Measurements from ENCODE around the gene ZNF346.
"Not testable (repeated sequence)": the region's sequence is repeated elsewhere in the genome, so short reads cannot be mapped to it uniquely, and the experiment has no call there.

The ZNF346 gene

GRCh38 chr5:177008716-177009115 is 13.8 kb upstream of the ZNF346 start:
- DNase-seq (ENCODE audit: low read depth), result no peak

GRCh38 chr5:177010153-177010552 is 12.3 kb upstream of the ZNF346 start:
- no peak for DNase-seq (ENCODE audit: low read depth)

GRCh38 chr5:177015156-177015555 is 7.3 kb upstream of the ZNF346 start:
- no peak for DNase-seq (ENCODE audit: low read depth)

DNA sequence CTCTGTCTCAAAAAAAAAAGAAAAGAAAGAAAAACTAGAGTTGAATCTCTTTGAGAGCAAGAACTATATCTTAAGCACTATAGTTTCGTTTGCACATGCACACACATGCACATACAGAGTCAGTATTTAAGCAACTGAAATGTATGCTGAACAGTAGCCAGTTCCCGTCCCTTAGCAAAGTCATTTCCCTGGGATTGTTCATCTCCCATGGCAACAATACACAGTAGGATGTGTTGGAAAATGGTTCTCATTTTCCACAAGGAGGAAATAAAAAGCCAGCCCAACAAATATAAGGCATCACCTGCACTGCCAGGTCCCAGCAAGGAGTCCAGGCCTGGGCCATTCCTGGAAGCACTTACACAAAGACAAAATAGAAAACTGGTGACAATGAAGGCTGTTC is 4.2 kb upstream of the ZNF346 start:
- no peak for DNase-seq (ENCODE audit: low read depth)

- DNase-seq (ENCODE audit: low read depth), result no peak
Measured at GRCh38 chr5:177020033-177020432, 2.5 kb upstream of the ZNF346 start.

- DNase-seq (ENCODE audit: low read depth), result no peak
Measured at GRCh38 chr5:177023303-177023664, 788 bp downstream of the ZNF346 start.

DNA sequence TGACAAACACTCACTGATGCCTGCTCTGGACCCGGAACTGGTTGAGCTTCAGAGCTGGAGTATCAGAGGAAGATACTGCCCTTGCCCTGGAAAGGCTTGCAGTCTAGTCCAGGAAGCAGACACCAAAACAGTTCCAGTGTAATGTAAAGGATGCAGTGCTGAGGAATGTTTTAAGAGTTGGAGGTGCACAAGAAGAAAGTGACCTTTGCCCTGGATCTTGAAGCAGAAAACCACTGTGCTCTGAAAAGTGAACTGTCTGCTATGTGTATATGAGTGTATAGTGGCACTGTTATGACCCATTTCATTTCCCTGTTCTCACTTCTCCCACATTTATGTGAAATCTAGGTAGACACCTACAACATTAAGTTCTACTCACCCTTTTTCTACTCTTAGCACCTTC is 2.1 kb downstream of the ZNF346 start:
- DNase-seq (ENCODE audit: low read depth), result no peak

GRCh38 chr5:177025101-177025601 is 2.7 kb downstream of the ZNF346 start:
- DNase-seq (ENCODE audit: low read depth), result no peak

DNA sequence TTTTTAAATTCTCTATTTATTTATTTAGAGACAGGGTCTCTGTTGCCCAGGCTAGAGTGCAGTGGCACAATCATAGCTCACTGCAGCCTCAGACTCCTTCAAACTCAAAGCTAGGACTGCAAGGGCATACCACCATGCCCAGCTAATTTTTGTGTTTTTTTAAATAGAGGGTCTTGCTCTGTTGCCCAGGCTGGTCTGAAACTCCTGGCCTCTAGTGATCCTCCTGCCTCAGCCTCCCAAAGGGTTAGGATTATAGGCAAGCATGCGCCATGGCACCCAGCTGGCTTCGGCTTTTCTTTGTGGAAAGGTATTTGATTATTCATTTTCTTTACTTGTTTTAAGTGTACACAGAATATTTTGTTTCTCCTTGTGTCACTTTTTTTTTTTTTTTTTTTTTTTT is 5.2 kb downstream of the ZNF346 start:
- DNase-seq (ENCODE audit: low read depth), result no peak

- DNase-seq (ENCODE audit: low read depth), result no peak
Measured at GRCh38 chr5:177029498-177029897, 7.0 kb downstream of the ZNF346 start.

- DNase-seq (ENCODE audit: low read depth), result no peak
Measured at GRCh38 chr5:177035976-177036375, 13.5 kb downstream of the ZNF346 start.

DNA sequence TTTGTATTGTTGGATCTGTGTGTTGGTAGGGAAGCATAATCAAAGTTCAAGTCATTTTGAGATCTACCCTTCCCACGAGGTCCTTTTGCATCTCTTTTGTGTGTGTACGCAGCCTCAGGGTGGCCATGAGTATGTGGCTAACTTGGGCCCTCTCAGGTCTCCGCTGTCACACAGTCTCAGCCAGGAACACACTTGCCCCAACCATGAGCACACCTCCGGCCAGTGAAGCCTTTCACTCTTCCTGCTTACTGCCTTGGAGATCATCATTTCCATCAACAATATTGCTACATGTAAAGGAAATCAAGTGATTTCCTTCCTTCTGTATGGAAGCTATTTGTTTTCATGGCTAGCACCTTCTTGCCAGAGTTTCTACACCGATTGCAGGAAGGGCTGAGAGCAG is 13.9 kb downstream of the ZNF346 start:
- DNase-seq (ENCODE audit: low read depth), result no peak

DNA sequence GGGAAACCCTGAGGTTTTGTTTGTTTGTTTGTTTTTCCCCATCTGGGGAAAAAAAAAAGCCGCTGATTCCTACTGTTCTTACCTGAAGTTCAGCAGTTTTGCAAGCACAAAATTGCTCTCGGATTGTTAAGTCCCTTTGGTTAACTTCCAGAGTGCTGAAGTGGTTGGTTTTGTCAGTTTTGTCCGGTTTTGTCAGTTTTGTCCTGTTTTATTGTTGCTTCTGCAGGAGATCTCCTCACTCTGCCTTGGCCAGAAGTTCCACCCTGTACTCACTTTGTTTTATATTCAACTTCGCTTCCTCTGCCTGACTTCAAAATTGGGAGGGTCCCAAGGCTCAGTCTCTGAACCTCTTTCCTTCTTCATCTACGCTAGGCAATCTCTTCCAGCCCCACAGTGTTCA is 14.4 kb downstream of the ZNF346 start:
- DNase-seq (ENCODE audit: low read depth), result no peak

DNA sequence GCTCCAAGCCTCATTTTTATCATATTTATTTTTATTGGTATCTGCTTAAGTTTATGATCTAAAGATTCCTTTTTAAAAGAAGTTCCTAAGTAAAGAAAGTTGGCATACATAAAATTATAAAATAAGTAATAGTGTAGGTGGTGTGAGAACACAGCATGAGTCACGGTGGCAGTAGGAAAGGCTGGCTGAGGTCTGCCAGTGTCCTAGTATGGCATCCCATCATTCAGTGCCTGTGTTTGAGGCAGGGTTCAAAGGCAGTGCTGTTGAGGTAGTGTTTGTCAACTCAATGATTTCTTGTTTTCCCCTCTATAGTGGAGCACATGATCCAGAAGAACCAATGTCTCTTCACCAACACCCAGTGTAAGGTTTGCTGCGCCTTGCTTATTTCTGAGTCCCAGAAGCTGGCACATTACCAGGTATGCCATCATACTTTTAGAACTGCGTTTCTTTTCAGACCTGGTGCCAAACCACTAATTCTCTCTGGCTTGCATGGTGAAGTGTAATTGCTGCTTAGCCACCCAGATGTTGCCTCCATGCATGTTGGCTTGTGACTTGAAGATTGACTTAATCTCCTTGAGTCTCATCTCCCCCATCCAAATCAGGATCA is 18.4 kb downstream of the ZNF346 start:
- no peak for DNase-seq (ENCODE audit: low read depth)

DNA sequence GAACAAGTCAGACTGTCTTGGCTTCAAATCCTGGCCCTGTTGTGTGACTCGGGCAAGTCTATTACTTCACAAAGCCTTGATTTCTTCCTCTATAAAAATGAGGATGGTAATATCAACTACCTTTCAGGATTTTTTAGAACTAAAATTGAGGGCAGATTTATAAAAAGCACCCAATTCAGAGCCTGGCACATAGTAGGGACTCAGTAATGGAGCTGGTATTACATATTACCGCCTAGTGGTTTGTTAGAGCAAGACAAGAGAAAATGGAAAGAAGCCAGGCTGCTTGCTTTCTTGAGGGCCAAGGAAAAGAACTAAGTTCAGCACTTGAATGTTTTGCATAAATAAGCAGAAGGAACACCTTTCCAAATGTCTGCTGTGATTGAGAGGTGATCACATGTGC is 19.4 kb downstream of the ZNF346 start:
- DNase-seq (ENCODE audit: low read depth), result no peak

DNA sequence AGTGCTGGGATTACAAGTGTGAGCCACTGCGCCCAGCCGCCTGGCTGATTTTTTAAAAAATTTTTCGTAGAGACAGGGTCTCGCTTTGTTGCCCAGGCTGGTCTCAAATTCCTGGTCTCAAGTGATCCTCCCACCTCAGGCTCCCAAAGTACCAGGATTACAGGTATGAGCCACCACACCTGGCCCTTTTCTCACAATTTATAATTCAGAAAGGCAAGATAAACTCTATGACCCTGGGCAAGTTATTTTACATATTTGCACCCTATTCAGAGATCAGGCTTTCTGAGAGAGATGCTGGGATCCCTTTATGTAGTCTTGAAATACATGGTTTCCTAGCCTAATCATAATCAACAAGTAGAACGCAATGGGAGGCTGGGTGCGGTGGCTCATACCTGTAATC is 20.6 kb downstream of the ZNF346 start:
- DNase-seq (ENCODE audit: low read depth), result no peak

DNA sequence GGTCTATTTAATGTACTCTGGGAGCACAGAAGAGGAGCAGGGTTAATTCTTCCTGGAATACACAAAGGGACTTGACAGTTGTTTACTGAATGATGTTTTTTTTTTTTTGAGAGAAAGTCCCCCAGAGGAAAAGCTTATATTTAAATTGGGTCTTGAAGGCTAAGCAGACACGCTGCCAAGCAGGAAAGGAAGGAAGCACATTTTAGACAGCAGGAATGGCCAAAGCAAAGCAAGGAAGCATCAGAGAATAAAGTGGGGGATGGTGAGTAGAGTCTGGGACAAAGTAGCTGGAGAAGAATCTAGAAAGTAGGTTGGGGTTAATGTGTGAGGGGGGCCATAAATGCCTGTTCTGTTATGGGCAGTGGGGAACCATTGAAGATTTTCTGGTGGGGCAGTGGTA is 21.5 kb downstream of the ZNF346 start:
- DNase-seq (ENCODE audit: low read depth), result no peak

DNA sequence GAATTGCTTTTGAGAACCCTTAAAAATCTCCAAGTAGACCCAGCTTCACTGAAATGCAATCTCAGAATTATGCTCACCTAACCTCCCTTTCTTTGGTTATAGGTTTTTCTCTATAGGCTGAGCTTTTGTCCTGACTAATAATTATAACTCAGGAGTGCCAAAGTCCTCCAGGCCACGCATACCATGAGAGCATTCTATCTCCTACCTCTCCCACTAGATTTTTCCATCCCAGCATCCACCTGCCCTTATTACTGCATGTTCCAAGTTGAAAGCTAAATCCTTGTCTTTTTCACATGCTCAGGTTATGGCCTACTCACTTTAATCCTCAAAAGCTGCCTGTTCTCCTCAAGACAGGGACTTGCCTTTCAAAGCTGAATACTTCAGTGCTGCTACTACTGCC is 22.1 kb downstream of the ZNF346 start:
- DNase-seq (ENCODE audit: low read depth), result no peak

GRCh38 chr5:177045631-177046030 is 23.1 kb downstream of the ZNF346 start:
- DNase-seq (ENCODE audit: low read depth), result no peak

DNA sequence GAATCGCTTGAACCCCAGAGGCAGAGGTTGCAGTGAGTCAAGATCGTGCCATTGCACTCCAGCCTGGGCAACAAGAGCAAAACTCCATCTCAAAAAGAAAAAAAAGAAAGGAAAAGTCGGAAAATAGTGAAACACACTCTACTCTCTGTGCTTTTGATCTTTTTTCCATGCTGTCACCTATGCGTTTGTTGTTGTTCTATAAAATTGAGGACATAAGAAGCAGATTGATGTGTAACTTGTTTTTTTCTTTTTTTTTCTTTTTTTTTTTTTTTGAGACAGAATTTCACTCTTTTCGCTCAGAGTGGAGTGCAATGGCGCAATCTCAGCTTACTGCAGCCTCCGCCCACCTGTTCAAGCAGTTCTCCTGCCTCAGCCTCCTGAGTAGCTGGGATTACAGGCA is 26.0 kb downstream of the ZNF346 start:
- DNase-seq (ENCODE audit: low read depth), result not testable (repeated sequence)

GRCh38 chr5:177049285-177049684 is 26.8 kb downstream of the ZNF346 start:
- DNase-seq (ENCODE audit: low read depth), result no peak

DNA sequence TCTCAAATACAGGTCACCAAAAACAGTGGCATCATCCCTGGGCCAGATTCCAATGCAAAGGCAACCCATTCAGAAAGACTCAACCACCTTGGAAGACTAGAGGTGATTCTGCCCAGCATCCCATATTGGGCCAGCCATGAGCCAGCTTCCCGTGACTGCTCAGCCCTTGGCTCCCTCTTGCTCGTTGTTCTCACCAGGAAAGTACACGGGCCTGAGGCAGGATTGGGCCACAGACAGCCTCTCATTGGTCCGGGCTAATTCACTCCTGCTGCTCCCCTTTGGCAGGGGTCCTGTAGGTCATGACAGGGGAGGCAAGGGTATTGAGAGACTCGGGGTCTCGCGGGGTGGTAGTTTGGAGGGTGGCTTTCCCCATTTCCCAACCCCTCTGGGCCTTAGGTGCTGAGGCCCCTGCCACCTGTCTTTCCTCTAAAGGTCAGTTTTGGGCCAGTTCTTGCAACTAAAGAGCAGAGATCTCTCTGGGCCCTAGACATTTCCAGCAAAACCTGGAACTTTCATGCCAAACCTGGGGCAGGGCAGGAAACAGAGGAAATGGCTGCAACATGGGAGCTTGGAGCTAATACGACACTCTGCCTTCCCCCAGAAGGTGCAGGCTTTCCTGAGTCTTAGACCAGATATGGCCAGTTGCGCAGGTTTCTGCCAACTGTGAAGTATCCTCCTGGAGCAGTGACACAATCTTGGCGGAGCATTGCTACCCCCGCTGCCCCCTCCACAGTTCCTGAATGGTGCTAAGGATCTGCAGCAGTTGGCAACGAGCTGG is 42.2 kb downstream of the ZNF346 start:
- DNase-seq (ENCODE audit: low read depth), result no peak

DNA sequence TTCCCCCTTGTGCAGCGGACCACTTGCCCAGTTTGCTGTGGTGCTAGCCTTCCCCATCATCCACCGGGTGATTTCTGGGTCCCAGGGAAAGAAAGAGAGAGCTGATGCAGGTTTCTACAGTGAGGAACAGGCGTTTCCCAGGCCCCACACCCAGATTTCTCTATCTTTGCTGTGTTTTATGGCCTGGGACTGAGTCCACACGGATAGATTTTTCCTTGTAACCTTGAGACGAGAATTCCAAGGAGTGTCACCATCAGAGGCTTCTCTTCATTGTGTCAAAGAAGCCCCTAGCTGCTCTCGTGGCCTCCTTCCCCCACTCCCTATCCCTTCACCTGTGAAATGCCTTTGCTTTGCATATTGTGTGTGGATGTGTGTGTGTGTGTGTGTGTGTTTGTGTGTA is 43.0 kb downstream of the ZNF346 start:
- no peak for DNase-seq (ENCODE audit: low read depth)

- no peak for DNase-seq (ENCODE audit: low read depth)
Measured at GRCh38 chr5:177066224-177066623, 43.7 kb downstream of the ZNF346 start.

Data from stimulated activated CD8-positive, alpha-beta memory T cell treated with anti-CD3 and anti-CD28 coated beads, Interleukin-7, amount 100 ng/mL, for 24 hours (primary cell).